Neuronal stem cell (in vitro differentiated cells): Measurements from ENCODE around the gene DZIP3.

Source experiments
- DNase-seq: peaks from one replicate; pipeline ENCODE4 v3.0.0-alpha.2; 2013; ENCODE audit warnings: low spot score
- H2AFZ ChIP-seq: one replicate; pipeline ENCODE4 v1.6.1; 2013; ENCODE audit warnings: mild to moderate bottlenecking, low read length, inconsistent platforms
- H2AK5ac ChIP-seq: 2 replicates; pipeline ENCODE4 v1.6.1; 2013; ENCODE audit warnings: low read depth, mild to moderate bottlenecking, inconsistent platforms, low read length, moderate library complexity, mixed read lengths
- H2BK120ac ChIP-seq: 2 replicates; pipeline ENCODE4 v1.6.1; 2013; ENCODE audit warnings: low read depth, mild to moderate bottlenecking, inconsistent platforms, low read length, moderate library complexity, mixed read lengths
- H2BK12ac ChIP-seq: one replicate; pipeline ENCODE4 v1.6.1; 2013; ENCODE audit warnings: low read length, inconsistent platforms
- H2BK15ac ChIP-seq: 2 replicates; pipeline ENCODE4 v1.6.1; 2013; ENCODE audit warnings: mild to moderate bottlenecking, low read length, inconsistent platforms, mixed read lengths
- H2BK5ac ChIP-seq: one replicate; pipeline ENCODE4 v1.6.1; 2013; ENCODE audit warnings: inconsistent platforms, mild to moderate bottlenecking, low read length, moderate library complexity
- H3K14ac ChIP-seq: one replicate; pipeline ENCODE4 v1.6.1; 2013; ENCODE audit warnings: low read length, inconsistent platforms
- H3K18ac ChIP-seq: 2 replicates; pipeline ENCODE4 v1.6.1; 2013; ENCODE audit warnings: low read length, inconsistent platforms
- H3K23ac ChIP-seq: 2 replicates; pipeline ENCODE4 v1.6.1; 2013; ENCODE audit warnings: low read depth, mild to moderate bottlenecking, mixed read lengths, low read length, inconsistent platforms; ENCODE audit not compliant: poor library complexity
- H3K27ac ChIP-seq: replicated peaks from 3 replicates; pipeline ENCODE4 v1.5.1; 2013; ENCODE audit warnings: low read length, inconsistent platforms
- H3K27me3 ChIP-seq, 3 experiments: 2 replicates each; pipeline ENCODE4 v1.6.1; 2013; ENCODE audit warnings: low read length in 3 of 3, mild to moderate bottlenecking in 2 of 3, inconsistent platforms in 1 of 3, low read depth in 1 of 3, mixed read lengths in 1 of 3, moderate library complexity in 1 of 3; ENCODE audit not compliant: control insufficient read depth in 3 of 3, insufficient read depth in 3 of 3
- H3K36me3 ChIP-seq, 2 donors: replicated peaks in 1 of 2; 2 replicates each; pipeline ENCODE4 v1.6.1; 2013; ENCODE audit warnings: low read length in 2 of 2; ENCODE audit not compliant: control insufficient read depth in 2 of 2, insufficient read depth in 2 of 2
- H3K4ac ChIP-seq: 2 replicates; pipeline ENCODE4 v1.6.1; 2013; ENCODE audit warnings: inconsistent platforms, mild to moderate bottlenecking, low read length, moderate library complexity
- H3K4me1 ChIP-seq, 2 donors: 1 replicate in 1 of 2; 2 replicates in 1 of 2; pipeline ENCODE4 v1.6.1; 2013; ENCODE audit warnings: low read length in 2 of 2, low read depth in 1 of 2; ENCODE audit not compliant: control insufficient read depth in 2 of 2, insufficient read depth in 1 of 2
- H3K4me2 ChIP-seq: one replicate; pipeline ENCODE4 v1.6.1; 2013; ENCODE audit warnings: mild to moderate bottlenecking, low read length, inconsistent platforms; ENCODE audit not compliant: insufficient read depth, poor library complexity, severe bottlenecking
- H3K4me3 ChIP-seq, 2 donors: 2 replicates each; pipeline ENCODE4 v1.5.1; 2013; ENCODE audit warnings: low read length in 2 of 2, mild to moderate bottlenecking in 2 of 2, inconsistent platforms in 1 of 2, moderate library complexity in 1 of 2
- H3K79me1 ChIP-seq: one replicate; pipeline ENCODE4 v1.6.1; 2013; ENCODE audit warnings: low read depth, mild to moderate bottlenecking, inconsistent platforms, low read length, moderate library complexity
- H3K9ac ChIP-seq: one replicate; pipeline ENCODE4 v1.6.1; 2013; ENCODE audit warnings: mild to moderate bottlenecking, low read depth, low read length, inconsistent platforms; ENCODE audit not compliant: poor library complexity
- H3K9me3 ChIP-seq, 2 donors: replicated peaks in 1 of 2; 2 replicates each; pipeline versions ENCODE3 to v1.6.1; 2013; ENCODE audit warnings: low read length in 2 of 2, mild to moderate bottlenecking in 2 of 2, inconsistent platforms in 1 of 2, low read depth in 1 of 2, mixed read lengths in 1 of 2, moderate library complexity in 1 of 2; ENCODE audit not compliant: control insufficient read depth in 2 of 2, insufficient read depth in 1 of 2
- H4K8ac ChIP-seq: one replicate; pipeline ENCODE4 v1.6.1; 2013; ENCODE audit warnings: low read depth, mild to moderate bottlenecking, inconsistent platforms, low read length, moderate library complexity
- H4K91ac ChIP-seq: one replicate; pipeline ENCODE4 v1.6.1; 2013; ENCODE audit warnings: low read length, low read depth, mild to moderate bottlenecking, inconsistent platforms; ENCODE audit not compliant: poor library complexity
- WGBS, 2 donors: extraction: QIAGEN DNeasy Blood & Tissue Kit; methylation state at CpG; one replicate each; pipeline ENCODE4 v1.1.7; 2013; ENCODE audit warnings: missing lambda C conversion rate in 2 of 2, mixed read lengths in 1 of 2; ENCODE audit not compliant: insufficient read length in 2 of 2, insufficient replicate concordance in 1 of 2; ENCODE audit errors: extremely low coverage in 2 of 2; 5-methylcytosine and 5-hydroxymethylcytosine counted together

DZIP3 gene

DNA sequence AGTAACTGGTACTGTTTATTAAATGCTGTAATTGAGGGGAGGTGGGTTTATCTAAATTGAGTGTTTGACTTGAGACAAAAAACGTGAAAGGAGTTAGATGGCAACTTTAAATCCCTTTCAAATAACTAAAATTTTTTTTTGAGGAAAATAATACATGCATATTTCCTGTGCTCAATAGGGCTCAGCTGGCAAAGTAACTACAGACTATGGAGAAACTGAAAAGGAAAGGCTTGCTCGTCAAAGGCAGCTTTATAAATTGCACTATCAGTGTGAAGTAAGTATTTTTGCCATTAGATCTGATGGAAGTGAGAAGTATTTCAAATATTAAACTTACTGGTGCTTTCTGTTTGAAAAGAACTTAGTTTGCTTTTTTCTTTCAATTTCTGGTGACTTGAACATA, 72.2 kb downstream of the DZIP3 start:
- H3K79me1 ChIP-seq: no peaks in the 10 kb centered on the region
- no peak overlapping the region for H2BK5ac ChIP-seq
- no peak overlapping the region for H3K27ac ChIP-seq
- no peak overlapping the region for H3K18ac ChIP-seq
- no peak overlapping the region for H3K4ac ChIP-seq
- H2BK120ac ChIP-seq: no peak overlapping the region
- peaks cover 0 to 5% of the 10 kb centered on the region in 2 donors for H3K9me3 ChIP-seq
- H2AFZ ChIP-seq: no peak overlapping the region
- no peaks in the 10 kb centered on the region for H3K4me1 ChIP-seq
- no peak overlapping the region for H2AK5ac ChIP-seq
- no peaks in the 10 kb centered on the region for H3K27me3 ChIP-seq
- no peak for DNase-seq
- H2BK15ac ChIP-seq: no peak overlapping the region
- no peak overlapping the region for H3K9ac ChIP-seq
- no peak overlapping the region for H3K14ac ChIP-seq
- peaks cover 2 to 26% of the 10 kb centered on the region in 2 donors for H3K36me3 ChIP-seq
- H3K4me3 ChIP-seq: no peak overlapping the region
- H3K23ac ChIP-seq: no peak overlapping the region
- H2BK12ac ChIP-seq: no peak overlapping the region
- H4K91ac ChIP-seq: no peak overlapping the region
- WGBS, 2 donors: no CpG with 5 or more reads among the region's 2 CpGs
- H4K8ac ChIP-seq: no peak overlapping the region
- no peak overlapping the region for H3K4me2 ChIP-seq

DNA sequence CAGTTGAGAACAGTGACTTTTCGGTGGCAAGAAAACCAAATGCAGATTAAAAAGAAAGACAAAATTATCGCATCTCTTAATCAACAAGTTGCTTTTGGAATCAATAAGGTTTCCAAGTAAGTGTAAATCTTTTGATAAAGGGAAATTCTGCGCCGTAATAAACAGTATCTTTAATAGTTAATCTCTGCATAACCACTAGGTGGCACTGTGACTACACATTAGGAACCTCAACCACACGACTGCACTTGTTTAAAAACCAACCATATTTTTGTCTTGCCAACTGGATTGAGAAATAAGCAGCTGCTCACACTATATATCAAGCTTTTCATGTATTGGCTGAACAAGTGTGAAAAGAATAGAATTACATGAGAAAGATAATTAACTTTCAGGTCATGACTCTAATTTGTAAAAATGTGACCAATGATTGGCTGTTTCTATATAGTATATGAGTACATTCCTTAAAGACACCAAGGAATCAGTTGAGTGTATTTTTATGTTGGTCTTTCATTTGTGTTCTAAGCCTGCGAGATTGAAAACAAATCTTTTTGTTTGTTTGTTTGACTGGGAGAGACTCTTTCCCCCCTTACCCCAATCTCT, 72.7 kb downstream of the DZIP3 start:
- no peak overlapping the region for H2BK5ac ChIP-seq
- no peak overlapping the region for H2BK12ac ChIP-seq
- no peak overlapping the region for H3K27ac ChIP-seq
- H2BK15ac ChIP-seq: no peak overlapping the region
- H2AK5ac ChIP-seq: no peak overlapping the region
- no peak overlapping the region for H2AFZ ChIP-seq
- H4K91ac ChIP-seq: no peak overlapping the region
- no peak overlapping the region for H4K8ac ChIP-seq
- no CpG with 5 or more reads among the region's 6 CpGs for WGBS, 2 donors
- no peak overlapping the region for H3K18ac ChIP-seq
- H3K9me3 ChIP-seq: peaks cover 0 to 5% of the 10 kb centered on the region in 2 donors
- peaks cover 2 to 26% of the 10 kb centered on the region in 2 donors for H3K36me3 ChIP-seq
- H3K27me3 ChIP-seq: no peaks in the 10 kb centered on the region
- peak; percentile 48 for DNase-seq
- no peak overlapping the region for H3K4me2 ChIP-seq
- no peak overlapping the region for H3K23ac ChIP-seq
- H3K9ac ChIP-seq: no peak overlapping the region
- H3K79me1 ChIP-seq: no peaks in the 10 kb centered on the region
- H2BK120ac ChIP-seq: no peak overlapping the region
- no peak overlapping the region for H3K14ac ChIP-seq
- no peak overlapping the region for H3K4me3 ChIP-seq
- no peaks in the 10 kb centered on the region for H3K4me1 ChIP-seq
- H3K4ac ChIP-seq: no peak overlapping the region

DNA sequence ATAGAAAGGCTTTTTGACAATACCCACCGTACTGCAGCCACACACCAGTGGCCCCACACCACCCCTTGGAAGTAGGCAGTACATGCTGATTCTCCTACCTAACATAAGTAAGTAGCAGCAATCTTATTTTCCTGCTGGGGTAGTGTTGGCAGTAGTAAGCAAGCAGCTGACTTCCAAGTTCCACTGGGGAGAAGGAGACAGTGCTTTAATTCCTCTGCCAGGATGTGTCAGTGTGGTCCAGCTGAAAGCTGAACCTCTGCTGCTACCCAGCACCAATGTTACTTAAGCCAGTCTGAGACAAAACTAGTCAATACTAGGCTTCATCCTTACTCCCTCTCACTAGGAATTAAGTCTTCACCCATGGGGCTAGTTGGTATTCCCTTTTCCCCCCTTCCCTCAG, 74.7 kb downstream of the DZIP3 start:
- H3K18ac ChIP-seq: no peak overlapping the region
- H3K79me1 ChIP-seq: no peaks in the 10 kb centered on the region
- peaks cover 2 to 28% of the 10 kb centered on the region in 2 donors for H3K36me3 ChIP-seq
- peak overlapping the region; percentile 51 for H3K9ac ChIP-seq
- no peaks in the 10 kb centered on the region for H3K4me1 ChIP-seq
- H2BK12ac ChIP-seq: no peak overlapping the region
- no peaks in the 10 kb centered on the region for H3K27me3 ChIP-seq
- H4K91ac ChIP-seq: no peak overlapping the region
- H3K23ac ChIP-seq: no peak overlapping the region
- H4K8ac ChIP-seq: no peak overlapping the region
- peak overlapping the region in 1 of 2 donors; percentile 27 for H3K4me3 ChIP-seq
- no peak overlapping the region for H3K27ac ChIP-seq
- no peak overlapping the region for H3K14ac ChIP-seq
- no peak overlapping the region for H3K4me2 ChIP-seq
- H3K4ac ChIP-seq: no peak overlapping the region
- H2BK120ac ChIP-seq: no peak overlapping the region
- H2AFZ ChIP-seq: no peak overlapping the region
- H2BK5ac ChIP-seq: no peak overlapping the region
- H2AK5ac ChIP-seq: no peak overlapping the region
- WGBS, 2 donors: no CpG with 5 or more reads among the region's 1 CpG
- no peak overlapping the region for H2BK15ac ChIP-seq
- DNase-seq: no peak
- peaks cover 0 to 5% of the 10 kb centered on the region in 2 donors for H3K9me3 ChIP-seq

DNA sequence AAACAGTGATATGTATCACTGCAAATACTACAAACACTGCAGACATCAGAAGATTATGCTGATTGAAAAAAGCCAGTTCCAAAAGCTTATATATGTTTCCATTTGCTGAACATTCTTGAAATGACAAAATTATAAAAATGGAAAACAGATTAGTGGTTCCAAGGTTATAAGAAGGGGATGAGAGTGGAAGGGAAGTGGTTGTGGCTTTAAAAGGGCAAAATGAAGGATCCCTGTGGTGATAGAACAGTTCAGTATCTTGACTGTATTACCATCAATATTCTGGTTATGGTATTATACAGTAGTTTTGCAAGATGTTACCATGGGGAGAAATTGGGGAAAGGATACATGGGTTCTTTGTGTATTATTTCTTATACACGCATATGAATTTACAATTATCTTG, 77.8 kb downstream of the DZIP3 start:
- Histone ChIP-seq H3K4ac (no peak overlapping the region), H3K4me1 (no peaks in the 10 kb centered on the region)

More for the DNA sequence above, 77.8 kb downstream of the DZIP3 start:
- no peak for DNase-seq
- no peak overlapping the region for H2BK12ac ChIP-seq
- H2BK120ac ChIP-seq: no peak overlapping the region
- no peak overlapping the region for H2AFZ ChIP-seq
- no peak overlapping the region for H3K18ac ChIP-seq
- H2AK5ac ChIP-seq: no peak overlapping the region
- H3K79me1 ChIP-seq: no peaks in the 10 kb centered on the region
- WGBS, 2 donors: no CpG with 5 or more reads among the region's 1 CpG
- H3K36me3 ChIP-seq: peaks cover 2 to 52% of the 10 kb centered on the region in 2 donors
- no peak overlapping the region for H3K14ac ChIP-seq
- H4K91ac ChIP-seq: no peak overlapping the region
- no peak overlapping the region for H3K27ac ChIP-seq
- no peak overlapping the region for H2BK15ac ChIP-seq
- no peaks in the 10 kb centered on the region for H3K27me3 ChIP-seq
- no peak overlapping the region for H2BK5ac ChIP-seq
- no peak overlapping the region for H3K4me2 ChIP-seq
- H3K23ac ChIP-seq: no peak overlapping the region
- no peak overlapping the region for H4K8ac ChIP-seq
- no peak overlapping the region for H3K9ac ChIP-seq
- H3K9me3 ChIP-seq: peaks cover 0 to 5% of the 10 kb centered on the region in 2 donors
- H3K4me3 ChIP-seq: no peak overlapping the region
